CD14-positive monocyte (primary cell): ENCODE data around the gene TRAF6. TPM values are rescaled to one million over a fixed set of nuclear protein-coding genes. Genes with fewer than 3 reads are reported as not detected.

ENCODE experiments used
- DNase-seq, 3 donors: peaks; one replicate each; pipeline ENCODE4 v3.0.0-alpha.2; 2011 to 2022
- H2AFZ ChIP-seq: 2 replicates; pipeline ENCODE4 v1.6.0; 2012; ENCODE audit warnings: mild to moderate bottlenecking, low read depth, low read length, inconsistent platforms; ENCODE audit not compliant: insufficient read depth, poor library complexity, severe bottlenecking
- H3K27ac ChIP-seq, 2 donors: 1 replicate in 1 of 2; 2 replicates in 1 of 2; pipeline ENCODE4 v1.5.1; 2012 to 2013; ENCODE audit warnings: low read length in 2 of 2, control low read depth in 1 of 2, inconsistent platforms in 1 of 2, low read depth in 1 of 2, mild to moderate bottlenecking in 1 of 2
- H3K27me3 ChIP-seq, 2 donors: one replicate each; pipeline versions ENCODE4 v1.6.0 to v1.6.1; 2011 to 2013; ENCODE audit warnings: low read length in 2 of 2; ENCODE audit not compliant: control insufficient read depth in 2 of 2, insufficient read depth in 2 of 2
- H3K36me3 ChIP-seq, 2 donors: replicated peaks in 1 of 2; 1 replicate in 1 of 2; 2 replicates in 1 of 2; pipeline versions ENCODE4 v1.5.1 to v1.6.1; 2012 to 2013; ENCODE audit warnings: low read length in 2 of 2, control low read depth in 1 of 2, inconsistent platforms in 1 of 2, mild to moderate bottlenecking in 1 of 2; ENCODE audit not compliant: insufficient read depth in 2 of 2, control insufficient read depth in 1 of 2
- H3K4me1 ChIP-seq, 2 donors: 1 replicate in 1 of 2; 2 replicates in 1 of 2; pipeline versions ENCODE4 v1.5.1 to v1.6.1; 2012 to 2013; ENCODE audit warnings: low read length in 2 of 2, control low read depth in 1 of 2, inconsistent platforms in 1 of 2, mild to moderate bottlenecking in 1 of 2, moderate library complexity in 1 of 2; ENCODE audit not compliant: insufficient read depth in 2 of 2, control insufficient read depth in 1 of 2
- H3K4me2 ChIP-seq: replicated peaks from 2 replicates; pipeline ENCODE3; 2012; ENCODE audit warnings: low read length, moderate library complexity, mild to moderate bottlenecking; ENCODE audit not compliant: poor library complexity, severe bottlenecking; ENCODE audit errors: extremely low read depth
- H3K4me3 ChIP-seq, 3 experiments: fragments of 200-600 bp in 1 of 3; sonication (generic) in 1 of 3; replicated peaks in 1 of 3; 1 replicate in 2 of 3; 2 replicates in 1 of 3; pipeline ENCODE4 v1.5.1; 2011 to 2013; ENCODE audit warnings: low read length in 3 of 3, mild to moderate bottlenecking in 3 of 3, control low read depth in 2 of 3, low read depth in 2 of 3, inconsistent platforms in 1 of 3, moderate library complexity in 1 of 3
- H3K79me2 ChIP-seq: 2 replicates; pipeline ENCODE4 v1.6.0; 2012; ENCODE audit warnings: mild to moderate bottlenecking, control low read depth, inconsistent platforms, low read length, moderate library complexity; ENCODE audit not compliant: insufficient read depth
- H3K9ac ChIP-seq: 2 replicates; pipeline ENCODE4 v1.6.0; 2017; ENCODE audit warnings: low read length, mild to moderate bottlenecking; ENCODE audit not compliant: insufficient read depth, poor library complexity, severe bottlenecking
- H3K9me3 ChIP-seq, 2 donors: replicated peaks in 1 of 2; 1 replicate in 1 of 2; 2 replicates in 1 of 2; pipeline versions ENCODE4 v1.5.1 to v1.6.1; 2012 to 2013; ENCODE audit warnings: low read length in 2 of 2, control low read depth in 1 of 2; ENCODE audit not compliant: control insufficient read depth in 1 of 2, insufficient read depth in 1 of 2
- H4K20me1 ChIP-seq: 2 replicates; pipeline ENCODE4 v1.6.0; 2012; ENCODE audit warnings: mild to moderate bottlenecking, low read length, control low read depth, moderate library complexity; ENCODE audit not compliant: insufficient read depth
- H3K27ac Mint-ChIP-seq, 7 donors: one replicate each; pipeline ENCODE4 v1.8.0; 2020; ENCODE audit warnings: mild to moderate bottlenecking in 7 of 7, mixed read lengths in 7 of 7, moderate library complexity in 6 of 7, inconsistent platforms in 2 of 7
- H3K27me3 Mint-ChIP-seq, 3 donors: one replicate each; pipeline ENCODE4 v1.8.0; 2021 to 2022; ENCODE audit warnings: low read depth in 3 of 3, mild to moderate bottlenecking in 3 of 3, mixed read lengths in 3 of 3, moderate library complexity in 3 of 3, inconsistent platforms in 1 of 3
- H3K36me3 Mint-ChIP-seq, 2 donors: one replicate each; pipeline ENCODE4 v1.8.0; 2020; ENCODE audit warnings: mixed read lengths in 2 of 2, inconsistent platforms in 1 of 2, mild to moderate bottlenecking in 1 of 2
- H3K4me1 Mint-ChIP-seq: one replicate; pipeline ENCODE4 v1.8.0; 2020; ENCODE audit warnings: mild to moderate bottlenecking, mixed read lengths
- H3K4me3 Mint-ChIP-seq, 2 donors: one replicate each; pipeline ENCODE4 v1.8.0; 2020; ENCODE audit warnings: mild to moderate bottlenecking in 2 of 2, mixed read lengths in 2 of 2, moderate library complexity in 1 of 2
- H3K9me3 Mint-ChIP-seq, 7 donors: one replicate each; pipeline ENCODE4 v1.8.0; 2020 to 2022; ENCODE audit warnings: mixed read lengths in 7 of 7, mild to moderate bottlenecking in 6 of 7, moderate library complexity in 6 of 7, inconsistent platforms in 2 of 7
- CTCF ChIP-seq: fragments of 200-600 bp; IDR thresholded peaks from one replicate; pipeline ENCODE4 v1.8.0; 2022; ENCODE audit warnings: antibody characterized with exemption, mild to moderate bottlenecking
- WGBS: methylation state at CpG from one replicate; pipeline ENCODE4 v1.1.5; 2013; ENCODE audit warnings: missing lambda C conversion rate; ENCODE audit not compliant: insufficient coverage; 5-methylcytosine and 5-hydroxymethylcytosine counted together
- intact Hi-C, 2 donors: fragments of 100-400 bp; cut with micrococcal nuclease; formaldehyde crosslinking; loops; one replicate each; pipeline versions ENCODE4 v1.15.0 to v1.15.1; 2023
- polyA plus RNA-seq, 3 donors: library from polyadenylated mRNA; depleted of rRNA in 1 of 3; unstranded in 2 of 3; stranded (reverse) in 1 of 3; fragments of 300-500 nt in 2 of 3; fragments of >200 nt in 1 of 3; fragmentation: Illumina TruSeq in 2 of 3; gene quantifications; 1 replicate in 2 of 3; 2 replicates in 1 of 3; pipeline ENCODE4 v1.2.3, GENCODE V29; 2012 to 2021

Gene TRAF6
- polyA plus RNA-seq, 3 donors = 5.5 to 7.3 (median 6.7) TPM

GRCh38 chr11:36534276-36534840 lies 24.3 kb upstream of the TRAF6 start:
- H3K4me1 Mint-ChIP-seq = peaks cover 13% of the 10 kb centered on the region
- Histone ChIP-seq H3K4me1 (peaks cover 5 to 6% of the 10 kb centered on the region in 2 donors), H3K27me3 (no peaks in the 10 kb centered on the region), H4K20me1 (no peaks in the 10 kb centered on the region), H3K36me3 (no peaks in the 10 kb centered on the region), H3K4me2 (no peak overlapping the region), H3K9me3 (no peaks in the 10 kb centered on the region), H3K4me3 (no peak overlapping the region), H3K27ac (no peak overlapping the region), H3K9ac (no peak overlapping the region), H2AFZ (no peak overlapping the region), H3K79me2 (no peaks in the 10 kb centered on the region)
- no peaks in the 10 kb centered on the region for H3K9me3 Mint-ChIP-seq
- WGBS = 80% methylated on average over 1 of the region's 3 CpGs
- no peak for DNase-seq
- peak overlapping the region in 2 of 7 donors; percentile 32 to 45 for H3K27ac Mint-ChIP-seq
- no peaks in the 10 kb centered on the region for H3K36me3 Mint-ChIP-seq
- peaks cover 0 to 1% (median 0%) of the 10 kb centered on the region in 3 donors for H3K27me3 Mint-ChIP-seq
- no peak for TF ChIP-seq CTCF
- intact Hi-C loops = no loop called here
- no peak overlapping the region for H3K4me3 Mint-ChIP-seq

GRCh38 chr11:36532941-36533601 lies 23.0 kb upstream of the TRAF6 start:
- no peak overlapping the region for H3K4me3 ChIP-seq
- no peak for TF ChIP-seq CTCF
- H3K9me3 ChIP-seq = no peaks in the 10 kb centered on the region
- peak; percentile 13 to 34 (median 15) for DNase-seq
- Mint-ChIP-seq H3K27me3 (no peaks in the 10 kb centered on the region), H3K27ac (peak overlapping the region in 2 of 7 donors; percentile 20 to 65), H3K4me3 (no peak overlapping the region), H3K9me3 (peaks cover 0 to 4% (median 1%) of the 10 kb centered on the region in 7 donors), H3K36me3 (no peaks in the 10 kb centered on the region), H3K4me1 (peaks cover 13% of the 10 kb centered on the region)
- H3K79me2 ChIP-seq = no peaks in the 10 kb centered on the region
- WGBS = 9% methylated on average over 5 of the region's 8 CpGs
- peaks cover 5 to 6% of the 10 kb centered on the region in 2 donors for H3K4me1 ChIP-seq
- intact Hi-C loops = no loop called here
- H3K36me3 ChIP-seq = no peaks in the 10 kb centered on the region
- H3K27me3 ChIP-seq = no peaks in the 10 kb centered on the region
- no peak overlapping the region for H3K27ac ChIP-seq
- no peak overlapping the region for H3K4me2 ChIP-seq
- H4K20me1 ChIP-seq = no peaks in the 10 kb centered on the region
- no peak overlapping the region for H2AFZ ChIP-seq
- no peak overlapping the region for H3K9ac ChIP-seq
